GM21447 (cell line): Measurements from ENCODE around the gene HCST.
"Not testable (repeated sequence)": the region's sequence is repeated elsewhere in the genome, so short reads cannot be mapped to it uniquely, and the experiment has no call there.

Source experiments
- ATAC-seq: cut with Tn5 transposase; IDR thresholded peaks from one replicate; pipeline ENCODE4 v1.9.1; 2021; ENCODE audit not compliant: unreplicated experiment

Gene HCST, protein sequence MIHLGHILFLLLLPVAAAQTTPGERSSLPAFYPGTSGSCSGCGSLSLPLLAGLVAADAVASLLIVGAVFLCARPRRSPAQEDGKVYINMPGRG

DNA sequence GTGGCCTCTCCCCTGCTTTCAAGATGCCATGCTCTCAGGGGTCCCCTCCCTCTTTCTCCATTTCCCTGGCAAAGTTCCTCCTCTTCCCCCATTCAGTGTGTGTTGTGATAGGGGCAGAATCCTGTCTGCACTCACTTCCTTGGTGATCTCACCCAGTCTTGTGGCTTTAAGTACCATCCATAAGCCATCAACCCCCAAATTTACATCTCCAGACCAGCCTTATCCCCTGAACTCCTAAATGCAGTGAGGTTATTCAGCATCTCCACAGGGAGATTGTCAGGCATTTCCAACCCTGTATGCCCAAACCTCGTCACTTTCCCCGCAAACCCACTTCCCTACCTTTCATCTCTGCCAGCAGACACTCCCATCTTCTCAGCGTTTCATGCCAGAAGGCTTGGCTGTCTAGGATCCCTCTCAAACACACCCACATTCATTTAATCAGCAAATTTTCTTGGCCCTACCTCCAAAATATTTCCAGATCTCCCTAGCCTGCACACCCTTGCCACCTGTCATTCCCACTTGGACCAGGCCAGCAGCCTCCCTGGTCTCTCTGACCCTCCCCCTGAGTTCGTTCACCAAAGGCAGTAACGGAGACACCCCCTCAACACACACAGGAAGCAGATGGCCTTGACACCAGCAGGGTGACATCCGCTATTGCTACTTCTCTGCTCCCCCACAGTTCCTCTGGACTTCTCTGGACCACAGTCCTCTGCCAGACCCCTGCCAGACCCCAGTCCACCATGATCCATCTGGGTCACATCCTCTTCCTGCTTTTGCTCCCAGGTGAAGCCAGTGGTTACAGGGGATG lies at the start of gene HCST:
Gene HCST (plus strand): TSS at position 676 of the 808 bp plus-strand sequence. CDS start 65 bp downstream, at position 741.
- ATAC-seq, result no peak

GRCh38 chr19:35853038-35853756 lies 49.1 kb upstream of the HCST start:
- ATAC-seq, result no peak

GRCh38 chr19:35856546-35857149 lies 45.7 kb upstream of the HCST start, which contains the start of gene KIRREL2:
Gene KIRREL2, plus strand, starts transcription at chr19:35856911. Its CDS starts 209 bp downstream, at chr19:35857120.
- no peak for ATAC-seq

DNA sequence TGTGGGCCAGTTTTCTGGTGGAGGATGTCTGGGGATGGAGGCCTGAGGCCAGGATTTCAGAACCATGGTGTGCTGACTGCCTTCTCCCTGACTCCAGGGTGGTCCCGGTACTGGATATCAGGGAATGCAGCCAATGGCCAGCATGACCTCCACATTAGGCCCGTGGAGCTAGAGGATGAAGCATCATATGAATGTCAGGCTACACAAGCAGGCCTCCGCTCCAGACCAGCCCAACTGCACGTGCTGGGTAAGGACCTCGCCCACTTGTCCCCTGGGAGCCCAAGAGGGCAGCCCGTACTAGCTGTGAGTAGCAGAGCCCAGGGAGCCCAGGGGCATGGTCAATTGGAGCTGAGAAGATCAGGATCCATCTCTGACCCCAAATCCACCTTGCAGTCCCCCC lies 44.0 kb upstream of the HCST start:
- no peak for ATAC-seq

- no peak for ATAC-seq
These were observed 42.9 kb upstream of the HCST start for GRCh38 chr19:35859414-35859813.

DNA sequence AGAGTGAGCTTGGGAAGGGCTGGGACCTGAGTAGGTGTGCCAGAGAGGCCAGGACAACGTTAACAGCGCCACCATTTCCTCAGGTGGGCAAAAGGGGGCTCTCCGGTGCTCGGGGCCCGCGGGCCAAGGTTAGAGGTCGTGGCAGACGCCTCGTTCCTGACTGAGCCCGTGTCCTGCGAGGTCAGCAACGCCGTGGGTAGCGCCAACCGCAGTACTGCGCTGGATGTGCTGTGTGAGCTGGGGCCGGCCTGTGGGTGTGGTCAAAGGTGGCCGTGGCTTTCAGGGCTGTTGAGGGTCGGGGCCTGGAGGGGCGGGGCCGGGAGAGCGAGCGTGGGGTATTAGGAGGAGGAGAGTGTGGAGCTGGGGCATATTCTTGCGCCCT lies 41.9 kb upstream of the HCST start:
- no peak for ATAC-seq

GRCh38 chr19:35860818-35861639 lies 41.3 kb upstream of the HCST start:
- no peak for ATAC-seq

- ATAC-seq, result no peak
These were observed 40.6 kb upstream of the HCST start for GRCh38 chr19:35861640-35862160.

DNA sequence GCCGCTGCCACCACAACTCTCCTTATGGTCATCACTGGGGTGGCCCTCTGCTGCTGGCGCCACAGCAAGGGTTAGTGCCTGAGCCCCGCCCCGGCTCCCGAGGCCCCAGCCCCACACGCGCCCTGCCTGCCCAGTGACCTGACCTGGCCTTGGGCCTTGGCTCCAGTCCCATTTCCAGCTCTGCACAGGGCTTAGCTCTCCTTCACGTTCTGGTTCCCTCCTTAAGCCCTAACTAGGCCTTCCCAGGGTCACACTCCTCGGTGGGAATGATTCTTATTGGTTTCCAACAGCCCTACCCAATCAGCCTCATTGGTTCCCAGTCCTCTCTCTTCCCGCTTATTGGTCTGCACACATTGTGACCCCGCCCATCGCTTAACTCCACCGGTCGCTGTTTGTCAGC lies 39.8 kb upstream of the HCST start:
- ATAC-seq, result no peak

DNA sequence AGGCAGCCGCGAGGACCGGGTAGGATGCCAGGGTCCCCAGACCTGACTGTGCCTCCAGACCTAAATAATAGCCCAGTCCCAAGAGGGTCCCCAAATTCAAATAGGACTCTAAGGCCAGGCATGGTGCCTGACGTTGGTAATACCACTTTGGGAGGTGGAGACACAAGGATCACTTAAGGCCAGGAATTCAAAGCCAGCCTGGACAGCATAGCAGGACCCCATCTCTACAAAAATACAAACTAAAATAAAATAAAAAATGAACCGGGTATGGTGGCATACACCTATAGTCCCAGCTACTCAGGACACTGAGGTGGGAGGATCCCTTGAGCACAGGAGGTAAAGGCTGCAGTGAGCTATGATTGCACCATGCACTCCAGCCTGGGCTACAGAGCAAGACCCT lies 39.3 kb upstream of the HCST start:
- ATAC-seq, result no peak

DNA sequence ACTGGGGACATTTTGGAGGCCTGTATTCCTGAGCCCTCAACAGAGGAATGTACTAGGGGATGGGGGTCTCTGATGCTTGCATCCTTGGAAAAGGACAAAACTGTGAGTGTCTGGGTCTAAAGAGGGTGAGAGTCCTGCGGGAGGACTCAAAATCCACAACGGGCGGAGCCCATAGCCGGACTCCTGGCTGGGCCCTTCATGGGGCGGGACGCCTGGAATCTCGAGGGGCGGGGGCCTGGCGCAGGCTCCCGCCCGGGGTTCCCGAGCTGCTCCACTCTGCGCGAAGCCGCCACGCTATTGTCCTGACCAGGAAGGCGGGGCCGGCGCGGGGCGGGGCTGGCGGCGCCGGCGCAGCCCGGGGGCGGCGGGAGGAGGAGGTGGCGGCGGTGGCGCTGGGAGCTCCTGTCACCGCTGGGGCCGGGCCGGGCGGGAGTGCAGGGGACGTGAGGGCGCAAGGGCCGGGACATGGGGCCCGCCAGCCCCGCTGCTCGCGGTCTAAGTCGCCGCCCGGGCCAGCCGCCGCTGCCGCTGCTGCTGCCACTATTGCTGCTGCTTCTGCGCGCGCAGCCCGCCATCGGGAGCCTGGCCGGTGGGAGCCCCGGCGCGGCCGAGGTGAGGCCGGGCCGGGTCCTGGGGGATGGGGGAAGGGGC lies 34.0 kb upstream of the HCST start, which contains the start of gene APLP1:
Gene APLP1 (plus strand): TSS at position 403 of the 651 bp plus-strand sequence. CDS start 63 bp downstream, at position 466.
- no peak for ATAC-seq

- no peak for ATAC-seq
These were observed 33.5 kb upstream of the HCST start for GRCh38 chr19:35868823-35869326.

- ATAC-seq, result no peak
These were observed 32.8 kb upstream of the HCST start for GRCh38 chr19:35869327-35870123.

DNA sequence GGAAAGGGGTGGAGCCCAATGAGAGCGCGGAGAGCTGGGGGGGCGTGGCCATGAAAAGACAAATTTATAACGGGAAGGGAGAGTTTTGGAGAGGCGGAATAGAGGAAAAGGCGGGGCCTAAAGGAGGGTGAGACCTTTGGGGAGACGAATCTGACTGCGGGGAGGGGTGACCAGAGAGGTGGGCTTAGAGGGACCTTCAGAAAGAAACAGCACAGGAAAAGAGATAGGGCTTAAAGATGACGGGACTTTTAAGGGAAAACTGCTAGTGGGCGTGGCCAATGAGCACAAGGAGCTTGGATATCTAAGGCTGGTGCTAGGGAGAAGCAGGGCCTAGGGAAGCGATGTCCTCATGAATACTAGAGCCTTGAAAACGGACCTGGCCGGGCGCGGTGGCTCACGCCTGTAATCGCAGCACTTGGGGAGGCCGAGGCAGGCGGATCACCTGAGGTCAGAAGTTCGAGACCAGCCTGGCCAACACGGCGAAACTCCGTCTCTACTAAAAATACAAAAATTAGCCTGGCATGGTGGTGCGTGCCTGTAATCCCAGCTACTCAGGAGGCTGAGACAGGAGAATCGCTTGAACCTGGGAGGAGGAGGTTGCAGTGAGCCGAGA lies 32.1 kb upstream of the HCST start:
- ATAC-seq, result not testable (repeated sequence)

DNA sequence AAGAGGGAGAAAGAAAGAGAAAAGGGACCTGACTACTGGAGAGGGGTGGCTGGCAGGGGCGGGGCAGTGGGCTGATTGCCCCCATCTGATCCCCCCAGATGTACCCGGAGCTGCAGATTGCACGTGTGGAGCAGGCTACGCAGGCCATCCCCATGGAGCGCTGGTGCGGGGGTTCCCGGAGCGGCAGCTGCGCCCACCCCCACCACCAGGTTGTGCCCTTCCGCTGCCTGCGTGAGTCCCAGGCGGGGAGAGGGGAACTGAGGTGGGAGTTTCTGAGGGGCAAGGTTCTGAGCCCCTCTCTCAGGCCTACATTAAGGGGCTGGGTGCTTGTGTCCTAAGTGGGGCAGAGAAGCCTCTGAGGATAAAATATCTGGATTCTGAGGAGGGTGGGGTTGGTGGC lies 31.5 kb upstream of the HCST start:
- ATAC-seq, result no peak

DNA sequence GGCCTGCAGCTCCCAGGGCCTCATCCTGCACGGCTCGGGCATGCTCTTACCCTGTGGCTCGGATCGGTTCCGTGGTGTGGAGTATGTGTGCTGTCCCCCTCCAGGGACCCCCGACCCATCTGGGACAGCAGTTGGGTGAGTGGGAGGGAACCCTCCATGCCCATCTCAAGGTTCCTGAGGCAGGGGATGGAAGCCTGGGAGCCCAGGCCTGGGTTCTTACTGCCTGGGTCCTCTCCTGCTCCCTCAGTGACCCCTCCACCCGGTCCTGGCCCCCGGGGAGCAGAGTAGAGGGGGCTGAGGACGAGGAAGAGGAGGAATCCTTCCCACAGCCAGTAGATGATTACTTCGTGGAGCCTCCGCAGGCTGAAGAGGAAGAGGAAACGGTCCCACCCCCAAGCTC lies 30.7 kb upstream of the HCST start:
- no peak for ATAC-seq

DNA sequence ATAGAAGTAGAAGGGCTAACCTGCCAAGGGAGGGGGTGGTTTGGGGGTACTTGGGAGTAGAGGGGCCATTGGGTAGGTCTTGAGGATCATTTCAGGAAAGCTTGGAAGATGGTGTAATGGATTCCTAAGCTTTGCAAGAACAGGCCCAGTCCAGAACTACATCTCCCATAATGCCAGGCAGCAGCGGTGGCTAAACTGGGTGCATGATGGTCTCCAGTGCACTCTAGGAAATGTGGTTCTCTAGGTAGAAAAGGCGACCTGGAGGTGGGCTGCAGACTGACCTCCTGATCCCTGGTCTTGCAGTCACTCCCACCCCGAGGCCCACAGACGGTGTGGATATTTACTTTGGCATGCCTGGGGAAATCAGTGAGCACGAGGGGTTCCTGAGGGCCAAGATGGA lies 30.1 kb upstream of the HCST start:
- ATAC-seq, result no peak

DNA sequence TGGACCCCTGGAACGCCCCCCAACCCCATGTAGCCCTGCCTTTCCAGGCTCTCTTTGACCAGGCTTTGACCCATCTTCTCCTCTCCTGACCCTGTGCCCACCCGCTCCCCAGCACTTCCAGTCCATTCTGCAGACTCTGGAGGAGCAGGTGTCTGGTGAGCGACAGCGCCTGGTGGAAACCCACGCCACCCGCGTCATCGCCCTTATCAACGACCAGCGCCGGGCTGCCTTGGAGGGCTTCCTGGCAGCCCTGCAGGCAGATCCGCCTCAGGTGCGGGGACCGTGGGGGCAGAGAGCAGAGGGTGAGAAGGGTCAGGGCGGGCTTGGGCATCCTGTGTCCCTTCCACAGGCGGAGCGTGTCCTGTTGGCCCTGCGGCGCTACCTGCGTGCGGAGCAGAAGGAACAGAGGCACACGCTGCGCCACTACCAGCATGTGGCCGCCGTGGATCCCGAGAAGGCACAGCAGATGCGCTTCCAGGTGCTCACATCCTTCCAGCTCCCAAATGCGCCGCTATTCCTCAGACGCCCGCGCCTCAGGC lies 27.9 kb upstream of the HCST start:
- no peak for ATAC-seq
